ENCODE data around the gene PRKCD.

The PRKCD gene

DNA sequence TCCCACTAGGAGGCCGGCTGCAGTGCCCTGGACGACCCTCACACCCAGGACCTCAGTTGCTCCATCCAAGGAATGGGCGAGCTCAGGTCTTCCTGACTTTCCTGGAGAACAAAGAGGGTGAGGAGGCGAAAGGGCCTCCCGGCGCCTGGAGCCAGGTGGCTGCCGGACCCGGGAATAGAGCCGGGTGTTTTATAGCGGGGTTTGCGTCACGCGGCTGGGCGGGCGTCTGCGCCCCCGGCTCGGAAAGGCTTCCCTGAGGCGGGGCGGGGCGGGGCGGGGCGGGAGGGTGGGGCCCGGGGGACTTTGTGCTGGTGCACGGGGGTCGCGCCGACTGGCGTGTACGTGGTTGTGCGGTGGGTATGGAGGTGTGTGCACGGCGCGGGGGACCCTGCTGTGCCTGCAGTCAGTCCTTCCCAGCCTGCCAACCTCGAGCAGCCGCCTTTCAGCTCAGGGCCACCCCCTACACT, 4.6 kb upstream of the PRKCD start:
- CTCF ChIA-PET, result interaction anchor here (1.8 to 3.0 kb wide), 2 partner anchors 22 to 40 kb away, joined by 8 to 12 read pairs; no protein-coding TSS in a partner anchor
- no peak for DNase-seq (ENCODE audit: low read depth, low spot score)
- H3K4me3 ChIP-seq (ENCODE audit: low read depth, low read length), result no peak overlapping the region
- POLR2A ChIA-PET, result no interaction called here
- no peak for TF ChIP-seq CTCF (IDR thresholded peaks at IDR 0.05; ENCODE audit: insufficient read depth, low read length, missing control alignments)

DNA sequence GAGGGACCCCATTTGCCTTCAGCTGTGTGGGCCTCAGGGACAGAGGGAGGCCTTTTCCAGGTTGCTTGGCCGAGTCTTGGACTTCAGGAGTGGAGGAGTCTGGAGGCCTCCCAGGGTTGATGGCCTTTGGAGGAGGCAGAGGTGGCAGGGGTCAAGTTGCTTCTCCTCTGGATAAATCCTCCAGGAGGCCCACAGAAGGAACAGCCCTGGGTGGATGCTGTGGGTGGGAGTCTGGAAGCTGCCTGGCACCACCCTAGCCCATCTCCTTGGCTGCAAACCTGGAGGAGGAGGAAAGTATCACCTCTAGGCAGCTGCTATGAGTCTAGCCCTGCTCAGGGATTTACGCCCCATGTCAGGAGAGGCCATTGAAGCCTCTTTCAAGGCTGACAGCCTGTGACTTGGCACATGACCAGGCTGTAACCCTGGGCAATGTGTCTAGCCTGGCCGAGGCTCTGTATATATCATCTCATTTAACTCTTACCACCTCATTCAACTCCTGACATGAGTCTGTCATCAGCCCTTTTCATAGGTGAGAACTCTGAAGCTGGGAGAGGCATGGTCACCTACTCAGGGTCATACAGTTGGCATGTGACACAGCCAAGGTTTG, 2.9 kb upstream of the PRKCD start:
- no peak for DNase-seq (ENCODE audit: low read depth, low spot score)
- H3K4me3 ChIP-seq (ENCODE audit: low read depth, low read length), result no peak overlapping the region
- TF ChIP-seq CTCF (IDR thresholded peaks at IDR 0.05; ENCODE audit: insufficient read depth, low read length, missing control alignments), result no peak
- ChIA-PET CTCF (interaction anchor here (0.9 to 3.0 kb wide), 3 partner anchors 12 to 38 kb away, joined by 3 to 12 read pairs (median 8); no protein-coding TSS in a partner anchor), POLR2A (no interaction called here)

- POLR2A ChIA-PET, result no interaction called here
- no peak for DNase-seq (ENCODE audit: low read depth, low spot score)
- H3K4me3 ChIP-seq (ENCODE audit: low read depth, low read length), result no peak overlapping the region
- no peak for TF ChIP-seq CTCF (IDR thresholded peaks at IDR 0.05; ENCODE audit: insufficient read depth, low read length, missing control alignments)
- CTCF ChIA-PET, result interaction anchor here (0.9 to 3.0 kb wide), 2 partner anchors 13 to 24 kb away, joined by 3 to 12 read pairs; no protein-coding TSS in a partner anchor
Observed at GRCh38 chr3:53158765-53159155, 2.2 kb upstream of the PRKCD start.

- no peak for DNase-seq (ENCODE audit: low read depth, low spot score)
- ChIA-PET CTCF (interaction anchor here (0.9 to 3.0 kb wide), 7 partner anchors 9 to 74 kb away, joined by 3 to 14 read pairs (median 5); no protein-coding TSS in a partner anchor), POLR2A (no interaction called here)
- TF ChIP-seq CTCF (IDR thresholded peaks at IDR 0.05; ENCODE audit: insufficient read depth, low read length, missing control alignments), result no peak
- H3K4me3 ChIP-seq (ENCODE audit: low read depth, low read length), result no peak overlapping the region
Observed at GRCh38 chr3:53159156-53160060, 1.6 kb upstream of the PRKCD start.

DNA sequence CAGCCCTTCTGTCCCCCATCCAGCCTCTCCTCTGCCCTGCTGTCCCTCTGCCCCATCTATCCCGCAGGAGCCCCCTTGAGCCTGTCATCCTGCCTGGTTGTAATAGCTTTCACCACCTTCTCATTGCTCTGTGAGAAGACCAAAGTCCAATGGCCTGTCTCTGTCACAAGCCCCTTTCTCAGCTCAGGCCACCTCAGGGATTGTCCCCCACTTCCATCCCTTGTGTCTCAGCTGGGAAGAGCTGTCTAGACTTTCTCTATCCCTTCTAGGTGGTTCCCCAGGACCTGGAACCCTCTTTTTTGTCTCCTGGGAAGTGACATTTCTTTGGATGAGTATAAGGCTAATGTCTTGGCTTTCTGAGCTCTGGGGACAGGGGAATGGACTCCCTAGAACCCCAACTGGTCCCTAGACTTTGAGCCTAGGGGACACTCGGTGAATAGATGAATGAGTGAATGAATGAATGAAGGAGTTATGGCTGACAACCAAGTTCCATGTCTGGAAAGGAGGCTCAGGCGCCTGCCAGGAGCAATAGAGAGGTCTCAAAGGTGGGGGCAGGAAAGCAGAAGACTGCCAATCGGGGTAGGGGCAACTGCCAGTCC, 849 bp upstream of the PRKCD start:
- CTCF ChIA-PET, result interaction anchor here (0.6 to 1.9 kb wide), 10 partner anchors 10 to 73 kb away, joined by 3 to 14 read pairs (median 4); no protein-coding TSS in a partner anchor
- POLR2A ChIA-PET, result no interaction called here
- no peak for DNase-seq (ENCODE audit: low read depth, low spot score)
- H3K4me3 ChIP-seq (ENCODE audit: low read depth, low read length), result peak overlapping the region; percentile 78
- no peak for TF ChIP-seq CTCF (IDR thresholded peaks at IDR 0.05; ENCODE audit: insufficient read depth, low read length, missing control alignments)
